ENCODE data around the gene TPGS2.

DNA sequence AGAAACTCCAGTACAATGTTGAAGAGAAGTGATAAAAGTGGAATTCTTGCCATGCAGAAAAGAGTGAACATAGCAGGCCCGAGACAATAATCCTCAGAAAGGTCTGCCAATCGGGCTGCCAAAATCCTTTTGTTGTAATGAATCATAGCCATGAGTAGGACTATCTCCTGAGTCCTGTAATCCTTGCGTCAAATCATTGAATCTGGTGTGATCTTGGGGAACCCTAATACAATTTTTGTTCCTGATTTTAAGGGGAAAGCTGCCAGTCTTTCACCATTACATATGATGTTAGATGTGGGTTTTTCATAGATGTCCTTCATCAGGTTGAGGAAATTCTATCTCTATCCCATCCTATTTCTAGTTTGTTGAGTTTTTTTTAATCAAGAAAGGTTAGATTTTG, 2.2 kb downstream of the TPGS2 start:
- no peak for TF ChIP-seq POLR2A (IDR thresholded peaks at IDR 0.05)
- TF ChIP-seq, protein P1, sequence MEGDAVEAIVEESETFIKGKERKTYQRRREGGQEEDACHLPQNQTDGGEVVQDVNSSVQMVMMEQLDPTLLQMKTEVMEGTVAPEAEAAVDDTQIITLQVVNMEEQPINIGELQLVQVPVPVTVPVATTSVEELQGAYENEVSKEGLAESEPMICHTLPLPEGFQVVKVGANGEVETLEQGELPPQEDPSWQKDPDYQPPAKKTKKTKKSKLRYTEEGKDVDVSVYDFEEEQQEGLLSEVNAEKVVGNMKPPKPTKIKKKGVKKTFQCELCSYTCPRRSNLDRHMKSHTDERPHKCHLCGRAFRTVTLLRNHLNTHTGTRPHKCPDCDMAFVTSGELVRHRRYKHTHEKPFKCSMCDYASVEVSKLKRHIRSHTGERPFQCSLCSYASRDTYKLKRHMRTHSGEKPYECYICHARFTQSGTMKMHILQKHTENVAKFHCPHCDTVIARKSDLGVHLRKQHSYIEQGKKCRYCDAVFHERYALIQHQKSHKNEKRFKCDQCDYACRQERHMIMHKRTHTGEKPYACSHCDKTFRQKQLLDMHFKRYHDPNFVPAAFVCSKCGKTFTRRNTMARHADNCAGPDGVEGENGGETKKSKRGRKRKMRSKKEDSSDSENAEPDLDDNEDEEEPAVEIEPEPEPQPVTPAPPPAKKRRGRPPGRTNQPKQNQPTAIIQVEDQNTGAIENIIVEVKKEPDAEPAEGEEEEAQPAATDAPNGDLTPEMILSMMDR (IDR thresholded peaks at IDR 0.05): no peak
